GM12801 (cell line): ENCODE data around the gene WIPF3.

Experiments used
- CTCF ChIP-seq: IDR thresholded peaks from one replicate; pipeline ENCODE4 v1.5.1; 2011; ENCODE audit warnings: control low read depth; ENCODE audit not compliant: insufficient read length; ENCODE audit errors: extremely low read depth

WIPF3 gene

GRCh38 chr7:29914180-29914579, 107.9 kb downstream of the WIPF3 start:
- TF ChIP-seq CTCF: no peak

- TF ChIP-seq CTCF: no peak
Measured at GRCh38 chr7:29915481-29916215, 109.3 kb downstream of the WIPF3 start.

- no peak for TF ChIP-seq CTCF
Measured at GRCh38 chr7:29917641-29918040, 111.3 kb downstream of the WIPF3 start.

GRCh38 chr7:29918850-29919249, 112.5 kb downstream of the WIPF3 start:
- TF ChIP-seq CTCF: no peak

GRCh38 chr7:29919790-29920189, 113.5 kb downstream of the WIPF3 start:
- no peak for TF ChIP-seq CTCF

GRCh38 chr7:29920491-29920890, 114.2 kb downstream of the WIPF3 start:
- no peak for TF ChIP-seq CTCF

GRCh38 chr7:29921404-29922010, 115.2 kb downstream of the WIPF3 start:
- TF ChIP-seq CTCF: peak; percentile 89
